ENCODE data around the gene CAB39L.

CAB39L gene

DNA sequence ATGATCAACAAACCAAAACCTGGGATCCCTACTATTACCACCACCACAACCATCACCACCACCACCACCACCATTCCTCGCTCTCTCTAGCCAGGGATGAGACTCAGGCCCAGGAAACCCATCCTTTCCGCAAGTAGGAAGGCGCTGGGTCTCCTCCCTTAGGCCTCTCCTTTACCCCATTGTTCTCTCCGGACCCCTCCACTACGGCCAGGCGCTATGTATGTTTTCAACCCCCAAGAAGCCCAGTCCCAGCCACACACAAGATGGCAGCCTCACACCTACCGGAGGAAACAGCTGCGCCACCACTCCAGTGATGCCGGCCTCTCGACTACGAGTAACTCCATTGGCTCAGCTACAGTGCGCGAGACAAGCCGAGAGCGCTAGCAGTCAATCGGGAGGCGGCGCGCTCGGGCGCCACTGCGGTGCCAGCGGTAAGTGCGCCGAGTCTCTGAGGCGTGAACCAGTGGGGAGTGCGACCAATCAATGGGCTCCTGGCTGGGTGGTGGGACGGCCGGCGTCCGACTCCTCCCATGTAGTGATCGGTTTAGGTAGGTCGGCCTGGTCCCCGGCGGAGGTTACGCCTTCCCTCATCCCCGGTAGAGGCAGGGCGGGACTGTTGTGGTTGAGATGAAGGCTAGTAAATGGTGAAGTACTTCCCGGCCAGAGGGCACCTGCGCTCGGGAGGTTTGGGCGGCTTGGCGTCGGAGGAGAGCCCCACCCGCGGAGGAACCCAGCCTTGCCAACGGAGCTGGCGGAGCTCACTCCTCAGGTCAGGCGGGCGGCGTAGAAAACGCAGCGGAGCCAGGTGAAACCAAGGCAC, at the start of gene CAB39L, which contains the start of gene SETDB2:
Gene CAB39L (minus strand): TSS at position 361 of the 820 bp plus-strand sequence. CDS start 61,154 bp downstream, outside the sequence.
Gene SETDB2 (plus strand): TSS at position 571 of the 820 bp plus-strand sequence. CDS start 7,620 bp downstream, outside the sequence.
- H3K27me3 Mint-ChIP-seq = no peaks in the 10 kb centered on the region
- no peaks in the 10 kb centered on the region for H3K9me3 Mint-ChIP-seq (ENCODE audit: low read depth)
- H3K27ac Mint-ChIP-seq = peak within 1 kb of the TSS; percentile 96
- no peaks in the 10 kb centered on the region for H3K36me3 Mint-ChIP-seq
- H3K4me3 Mint-ChIP-seq = peak within 1 kb of the TSS; percentile 92
- H3K4me1 Mint-ChIP-seq (ENCODE audit: low read depth) = peaks cover 50% of the 10 kb centered on the region

DNA sequence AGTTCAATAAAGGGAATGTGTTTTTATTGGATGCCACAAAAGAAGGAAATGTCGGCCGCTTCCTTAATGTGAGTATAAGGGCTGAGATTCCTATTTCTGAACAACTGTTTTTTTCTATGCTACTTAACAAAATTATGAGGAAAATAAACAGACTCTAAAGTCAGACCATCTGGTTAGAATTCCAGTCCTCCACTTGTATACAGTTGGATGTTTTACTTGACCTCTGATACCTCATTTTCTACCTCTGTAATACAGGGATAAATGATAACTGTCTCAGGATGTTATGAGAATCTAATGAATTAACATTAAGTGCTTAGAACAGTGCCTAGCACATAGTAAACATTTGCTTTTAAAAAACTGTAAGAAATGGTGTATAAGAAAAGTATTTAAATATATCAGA, 44.7 kb upstream of the CAB39L start:
- no peaks in the 10 kb centered on the region for H3K4me1 Mint-ChIP-seq (ENCODE audit: low read depth)
- H3K9me3 Mint-ChIP-seq (ENCODE audit: low read depth) = no peaks in the 10 kb centered on the region
- no peaks in the 10 kb centered on the region for H3K27me3 Mint-ChIP-seq
- H3K36me3 Mint-ChIP-seq = peaks cover 6% of the 10 kb centered on the region
- no peak overlapping the region for H3K27ac Mint-ChIP-seq
- no peak overlapping the region for H3K4me3 Mint-ChIP-seq

DNA sequence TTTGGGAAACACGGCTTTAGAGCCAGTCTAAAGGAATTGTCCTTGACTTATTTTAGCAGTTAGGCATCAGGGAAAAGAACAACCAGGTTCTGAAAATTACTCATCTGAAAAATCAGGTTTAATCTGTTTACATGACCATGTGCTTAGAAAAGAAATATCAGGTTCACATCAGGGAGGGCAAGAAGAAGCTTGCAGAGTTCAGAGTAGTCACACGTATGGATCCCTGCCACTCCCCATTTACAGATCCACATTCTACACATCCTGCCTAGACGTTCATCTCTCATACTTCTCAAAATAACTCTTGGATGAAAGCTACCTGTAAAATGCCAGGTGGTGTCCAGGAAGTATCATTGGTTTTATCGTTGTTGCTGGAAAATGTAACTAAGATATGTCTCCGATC, 37.9 kb upstream of the CAB39L start:
- H3K4me3 Mint-ChIP-seq = no peak overlapping the region
- H3K36me3 Mint-ChIP-seq = peaks cover 8% of the 10 kb centered on the region
- no peak overlapping the region for H3K27ac Mint-ChIP-seq
- no peaks in the 10 kb centered on the region for H3K4me1 Mint-ChIP-seq (ENCODE audit: low read depth)
- H3K27me3 Mint-ChIP-seq = no peaks in the 10 kb centered on the region
- no peaks in the 10 kb centered on the region for H3K9me3 Mint-ChIP-seq (ENCODE audit: low read depth)

DNA sequence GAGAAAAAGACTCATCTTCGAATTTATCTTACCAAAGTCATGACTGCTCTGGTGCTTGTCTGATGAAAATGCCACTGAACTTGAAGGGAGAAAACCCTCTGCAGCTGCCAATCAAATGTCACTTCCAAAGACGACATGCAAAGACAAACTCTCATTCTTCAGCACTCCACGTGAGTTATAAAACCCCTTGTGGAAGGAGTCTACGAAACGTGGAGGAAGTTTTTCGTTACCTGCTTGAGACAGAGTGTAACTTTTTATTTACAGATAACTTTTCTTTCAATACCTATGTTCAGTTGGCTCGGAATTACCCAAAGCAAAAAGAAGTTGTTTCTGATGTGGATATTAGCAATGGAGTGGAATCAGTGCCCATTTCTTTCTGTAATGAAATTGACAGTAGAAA, 32.7 kb upstream of the CAB39L start:
- H3K9me3 Mint-ChIP-seq (ENCODE audit: low read depth) = no peaks in the 10 kb centered on the region
- H3K27me3 Mint-ChIP-seq = no peaks in the 10 kb centered on the region
- no peak overlapping the region for H3K27ac Mint-ChIP-seq
- no peaks in the 10 kb centered on the region for H3K4me1 Mint-ChIP-seq (ENCODE audit: low read depth)
- H3K36me3 Mint-ChIP-seq = no peaks in the 10 kb centered on the region
- H3K4me3 Mint-ChIP-seq = no peak overlapping the region

DNA sequence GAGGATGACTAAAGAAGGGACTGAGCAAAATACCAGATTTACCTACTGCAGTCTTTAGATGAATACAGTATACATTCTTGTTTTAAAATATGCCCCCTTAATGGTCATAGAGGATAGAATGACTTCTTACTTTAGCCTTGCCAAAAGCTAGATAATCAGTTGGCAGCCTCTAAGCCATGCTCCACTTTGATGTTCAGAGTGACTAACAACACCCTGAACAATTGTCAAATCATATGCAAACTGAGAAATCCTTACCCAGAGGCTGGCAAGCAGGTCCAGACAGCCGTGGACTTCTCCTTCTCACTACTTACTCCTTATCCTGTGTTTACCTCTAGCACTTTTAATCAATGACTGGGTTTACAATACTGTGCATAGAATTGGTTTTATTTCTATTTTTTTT, 28.3 kb upstream of the CAB39L start:
- H3K27ac Mint-ChIP-seq = no peak overlapping the region
- peaks cover 10% of the 10 kb centered on the region for H3K36me3 Mint-ChIP-seq
- no peak overlapping the region for H3K4me3 Mint-ChIP-seq
- H3K9me3 Mint-ChIP-seq (ENCODE audit: low read depth) = no peaks in the 10 kb centered on the region
- H3K27me3 Mint-ChIP-seq = no peaks in the 10 kb centered on the region
- H3K4me1 Mint-ChIP-seq (ENCODE audit: low read depth) = no peaks in the 10 kb centered on the region

DNA sequence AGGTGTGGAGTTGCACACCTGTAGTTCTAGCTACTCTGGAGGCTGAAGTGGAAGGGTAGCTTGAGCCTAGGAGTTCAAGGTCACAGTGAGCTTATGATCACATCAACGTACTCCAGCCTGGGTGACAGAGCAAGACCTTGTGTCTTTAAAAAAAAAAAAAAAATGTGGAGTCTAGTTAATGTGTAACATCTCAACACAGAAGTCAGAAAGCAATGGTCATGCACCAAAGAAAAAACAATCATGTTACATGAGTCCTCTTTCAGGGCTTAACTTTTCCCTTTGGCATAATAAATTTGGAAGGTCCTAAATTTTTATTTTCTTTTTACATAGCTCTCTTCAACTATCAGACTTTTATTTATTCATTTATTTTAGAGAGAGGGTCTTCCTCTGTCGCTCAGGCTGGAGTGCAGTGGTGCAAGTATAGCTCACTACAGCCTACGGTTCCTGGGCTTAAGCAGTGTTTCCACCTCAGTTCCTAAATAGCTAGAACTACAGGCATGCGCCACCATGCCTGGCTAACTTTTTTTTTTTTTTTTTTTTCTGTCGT, 22.5 kb upstream of the CAB39L start:
- Mint-ChIP-seq H3K27me3 (no peaks in the 10 kb centered on the region), H3K36me3 (peaks cover 31% of the 10 kb centered on the region), H3K27ac (no peak overlapping the region), H3K4me1 (ENCODE audit: low read depth) (no peaks in the 10 kb centered on the region), H3K9me3 (ENCODE audit: low read depth) (no peaks in the 10 kb centered on the region), H3K4me3 (no peak overlapping the region)

DNA sequence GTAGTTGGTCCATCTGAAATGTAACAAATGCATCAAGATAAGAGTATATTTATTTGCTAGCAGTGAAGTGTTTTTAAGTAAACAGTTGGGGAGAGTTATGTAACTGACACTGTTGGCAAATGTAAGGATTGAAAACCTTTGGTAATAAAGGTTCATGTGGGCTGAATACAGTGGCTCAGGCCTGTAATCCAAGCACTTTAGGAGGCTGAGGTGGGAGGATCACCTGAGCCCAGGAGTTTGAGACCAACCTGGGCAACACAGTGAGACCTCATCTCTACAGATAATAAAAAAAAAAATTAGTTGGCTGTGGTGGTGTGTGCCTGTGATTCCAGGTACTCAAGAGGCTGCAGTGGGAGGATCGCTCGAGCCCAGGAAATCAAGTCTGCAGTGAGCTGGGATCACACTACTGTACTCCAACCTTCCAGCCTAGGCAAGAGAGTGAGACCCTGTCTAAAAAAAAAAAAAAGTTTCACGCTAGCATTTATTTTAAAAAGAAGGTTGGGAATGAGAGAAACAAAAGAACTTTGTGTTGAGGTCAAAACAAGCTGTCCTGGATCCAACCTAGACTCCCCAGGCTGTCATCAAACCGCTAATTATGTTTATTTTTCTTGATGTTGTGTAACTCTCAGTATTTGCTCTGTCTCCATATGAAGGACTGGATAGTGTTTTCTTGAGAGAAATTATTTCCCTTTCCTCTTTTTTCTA, 20.9 kb upstream of the CAB39L start:
- Mint-ChIP-seq H3K27me3 (no peaks in the 10 kb centered on the region), H3K27ac (no peak overlapping the region), H3K9me3 (ENCODE audit: low read depth) (no peaks in the 10 kb centered on the region), H3K4me1 (ENCODE audit: low read depth) (no peaks in the 10 kb centered on the region), H3K4me3 (no peak overlapping the region), H3K36me3 (peaks cover 32% of the 10 kb centered on the region)

DNA sequence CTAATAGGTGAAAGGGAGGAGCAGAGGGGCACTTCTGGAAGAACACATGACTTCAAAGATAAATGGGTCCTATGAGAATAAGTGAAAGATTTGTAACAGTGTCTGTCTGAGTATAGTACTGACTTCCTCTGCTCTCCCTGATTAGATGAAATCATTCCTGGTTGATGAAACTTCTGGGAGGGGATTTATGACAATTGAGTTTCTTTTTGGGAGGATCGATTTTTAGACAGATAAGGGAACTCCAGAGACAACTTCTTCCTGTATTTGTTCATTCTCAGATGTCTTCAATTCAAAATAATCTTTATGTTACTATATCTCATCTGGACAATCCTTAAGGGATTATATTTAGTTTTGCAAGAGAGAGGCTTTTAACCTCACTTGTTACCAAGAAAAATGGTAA, 20.2 kb upstream of the CAB39L start:
- H3K4me3 Mint-ChIP-seq = no peak overlapping the region
- no peaks in the 10 kb centered on the region for H3K27me3 Mint-ChIP-seq
- no peak overlapping the region for H3K27ac Mint-ChIP-seq
- peaks cover 31% of the 10 kb centered on the region for H3K36me3 Mint-ChIP-seq
- H3K9me3 Mint-ChIP-seq (ENCODE audit: low read depth) = no peaks in the 10 kb centered on the region
- H3K4me1 Mint-ChIP-seq (ENCODE audit: low read depth) = no peaks in the 10 kb centered on the region

DNA sequence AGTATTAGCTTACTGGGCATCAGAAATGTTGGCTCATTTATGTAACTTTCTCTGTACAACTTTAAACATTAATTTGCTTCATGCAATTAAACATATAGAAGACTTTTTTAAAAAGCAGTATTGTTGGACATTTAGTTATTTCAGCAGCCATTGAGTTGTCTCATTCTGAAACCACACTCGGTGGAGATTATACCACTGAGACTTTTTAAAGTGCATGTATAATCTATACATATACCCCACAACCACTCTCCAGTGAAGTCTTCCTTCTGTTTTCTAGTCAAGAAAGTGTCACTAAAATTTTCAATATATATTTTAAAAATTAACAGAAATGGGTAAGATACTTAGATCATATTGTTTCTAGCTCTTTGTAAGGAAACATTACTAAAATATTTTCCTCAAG, 15.7 kb upstream of the CAB39L start:
- H3K4me1 Mint-ChIP-seq (ENCODE audit: low read depth) = peaks cover 13% of the 10 kb centered on the region
- no peak overlapping the region for H3K27ac Mint-ChIP-seq
- no peaks in the 10 kb centered on the region for H3K9me3 Mint-ChIP-seq (ENCODE audit: low read depth)
- no peak overlapping the region for H3K4me3 Mint-ChIP-seq
- peaks cover 28% of the 10 kb centered on the region for H3K36me3 Mint-ChIP-seq
- H3K27me3 Mint-ChIP-seq = no peaks in the 10 kb centered on the region

DNA sequence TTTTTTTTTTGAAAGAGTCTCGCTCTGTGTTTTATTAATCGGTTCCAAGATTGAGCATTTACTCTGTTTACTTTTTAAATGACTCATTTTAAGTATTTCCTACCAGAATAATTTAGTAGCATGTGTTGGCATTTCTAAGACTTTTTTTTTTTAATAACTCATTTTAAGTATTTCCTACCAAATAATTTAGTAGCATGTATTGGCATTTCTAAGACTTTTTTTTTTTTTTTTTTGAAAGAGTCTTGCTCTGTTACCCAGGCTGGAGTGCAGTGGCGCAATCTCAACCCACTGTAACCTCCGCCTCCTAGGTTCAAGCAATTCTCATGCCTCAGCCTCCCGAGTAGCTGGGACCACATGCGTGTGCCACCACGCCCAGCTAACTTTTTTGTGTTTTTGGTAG, 13.4 kb upstream of the CAB39L start:
- H3K4me1 Mint-ChIP-seq (ENCODE audit: low read depth) = peaks cover 28% of the 10 kb centered on the region
- no peaks in the 10 kb centered on the region for H3K27me3 Mint-ChIP-seq
- H3K36me3 Mint-ChIP-seq = peaks cover 13% of the 10 kb centered on the region
- no peaks in the 10 kb centered on the region for H3K9me3 Mint-ChIP-seq (ENCODE audit: low read depth)
- no peak overlapping the region for H3K4me3 Mint-ChIP-seq
- no peak overlapping the region for H3K27ac Mint-ChIP-seq

DNA sequence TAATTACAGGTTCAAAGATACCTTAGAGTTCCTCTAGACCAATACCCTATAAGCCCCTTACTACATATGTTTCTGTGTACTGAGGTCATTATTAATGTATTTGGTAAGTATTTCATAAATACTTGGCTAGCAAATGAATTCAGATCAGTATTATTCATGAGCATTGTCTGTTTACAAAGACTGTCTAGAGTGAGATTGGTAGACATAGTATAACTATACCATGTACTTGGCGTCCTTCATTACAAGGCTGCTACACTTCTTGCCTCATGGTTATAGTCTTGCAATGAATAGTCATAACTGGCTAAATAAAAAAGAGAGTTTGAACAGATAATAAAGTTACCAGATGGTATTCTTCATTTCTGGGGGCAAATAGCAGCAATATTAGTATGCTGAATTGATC, 12.3 kb upstream of the CAB39L start:
- Mint-ChIP-seq H3K4me3 (no peak overlapping the region), H3K36me3 (peaks cover 8% of the 10 kb centered on the region), H3K9me3 (ENCODE audit: low read depth) (no peaks in the 10 kb centered on the region), H3K27ac (no peak overlapping the region), H3K27me3 (no peaks in the 10 kb centered on the region), H3K4me1 (ENCODE audit: low read depth) (peaks cover 31% of the 10 kb centered on the region)

DNA sequence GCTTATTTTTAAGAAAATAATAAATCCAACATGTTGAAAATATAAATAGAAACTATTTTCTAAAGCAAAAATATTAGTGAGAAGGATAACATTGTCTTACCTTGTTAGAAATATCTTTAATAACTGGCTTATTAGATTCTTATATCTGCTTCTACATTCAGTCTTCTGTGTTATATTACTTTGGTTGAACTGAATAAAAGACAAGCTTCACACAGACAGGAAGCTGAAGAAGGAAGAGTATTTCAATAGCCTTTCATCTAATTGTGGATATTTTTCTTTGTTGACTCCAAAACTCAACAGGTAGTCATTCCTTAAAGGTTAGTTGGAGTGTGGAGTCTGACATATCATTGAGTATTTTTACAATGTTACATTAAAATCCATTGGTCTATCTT, 11.1 kb upstream of the CAB39L start:
- Mint-ChIP-seq H3K9me3 (ENCODE audit: low read depth) (no peaks in the 10 kb centered on the region), H3K27me3 (no peaks in the 10 kb centered on the region), H3K36me3 (peaks cover 4% of the 10 kb centered on the region), H3K27ac (peak overlapping the region; percentile 13), H3K4me1 (ENCODE audit: low read depth) (peaks cover 37% of the 10 kb centered on the region), H3K4me3 (no peak overlapping the region)

DNA sequence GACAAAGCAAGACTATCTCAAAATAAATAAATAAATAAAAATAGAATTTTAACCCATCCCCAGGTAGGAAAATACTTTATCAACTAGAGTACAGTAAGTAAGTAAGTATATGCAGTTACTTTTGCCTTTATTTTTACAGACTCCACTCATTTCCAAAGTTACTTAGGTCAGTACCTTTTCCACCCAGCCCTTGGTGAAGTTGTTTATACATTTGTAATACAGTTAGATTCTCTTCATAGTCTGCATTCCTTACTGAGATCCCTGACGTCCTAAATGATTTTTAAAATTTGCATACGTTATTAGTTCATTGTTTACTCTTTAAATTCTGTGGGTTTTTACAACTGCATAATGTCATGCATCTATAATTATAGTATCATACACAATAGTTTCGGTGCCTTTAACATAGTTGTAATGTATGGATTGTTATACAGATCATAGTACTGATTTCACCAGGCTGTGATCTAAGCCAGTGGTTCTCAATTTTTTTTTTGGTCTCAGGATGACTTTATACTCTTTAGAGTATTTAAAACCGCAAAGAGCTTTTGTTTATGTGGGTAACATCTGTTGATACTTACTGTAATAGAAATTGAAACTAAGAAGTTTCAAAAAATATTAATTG, 10.6 kb upstream of the CAB39L start:
- Mint-ChIP-seq H3K36me3 (peaks cover 8% of the 10 kb centered on the region), H3K9me3 (ENCODE audit: low read depth) (no peaks in the 10 kb centered on the region), H3K4me1 (ENCODE audit: low read depth) (peaks cover 42% of the 10 kb centered on the region), H3K27me3 (no peaks in the 10 kb centered on the region), H3K27ac (no peak overlapping the region), H3K4me3 (no peak overlapping the region)

DNA sequence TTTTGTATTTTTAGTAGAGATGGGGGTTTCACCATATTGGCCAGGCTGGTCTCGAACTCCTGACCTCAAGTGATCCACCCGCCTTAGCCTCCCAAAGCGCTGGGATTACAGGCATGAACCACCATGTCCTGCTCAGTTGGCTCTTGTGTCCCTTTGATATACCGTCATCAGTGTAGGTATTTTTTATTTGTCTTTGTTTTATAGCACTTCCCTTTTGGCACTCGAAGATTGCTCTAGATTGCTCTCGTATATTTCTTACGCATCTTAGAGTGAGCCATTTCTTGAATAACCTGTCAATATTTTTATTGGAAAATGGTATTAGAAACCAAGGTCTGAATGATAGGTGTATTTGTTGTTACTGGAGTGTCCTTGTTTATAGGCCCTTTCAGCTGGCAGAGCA, 9.6 kb upstream of the CAB39L start:
- Mint-ChIP-seq H3K4me1 (ENCODE audit: low read depth) (peaks cover 52% of the 10 kb centered on the region), H3K9me3 (ENCODE audit: low read depth) (no peaks in the 10 kb centered on the region), H3K27me3 (no peaks in the 10 kb centered on the region), H3K27ac (no peak overlapping the region), H3K4me3 (no peak overlapping the region), H3K36me3 (peaks cover 8% of the 10 kb centered on the region)

All from activated naive CD8-positive, alpha-beta T cell (primary cell).